HG02852 (cell line): ENCODE measurements around the gene RAB40B.

Experiments used
- ATAC-seq: cut with Tn5 transposase; IDR thresholded peaks from one replicate; pipeline ENCODE4 v1.9.1; 2021; ENCODE audit warnings: mild to moderate bottlenecking, moderate library complexity; ENCODE audit not compliant: unreplicated experiment

RAB40B gene

DNA sequence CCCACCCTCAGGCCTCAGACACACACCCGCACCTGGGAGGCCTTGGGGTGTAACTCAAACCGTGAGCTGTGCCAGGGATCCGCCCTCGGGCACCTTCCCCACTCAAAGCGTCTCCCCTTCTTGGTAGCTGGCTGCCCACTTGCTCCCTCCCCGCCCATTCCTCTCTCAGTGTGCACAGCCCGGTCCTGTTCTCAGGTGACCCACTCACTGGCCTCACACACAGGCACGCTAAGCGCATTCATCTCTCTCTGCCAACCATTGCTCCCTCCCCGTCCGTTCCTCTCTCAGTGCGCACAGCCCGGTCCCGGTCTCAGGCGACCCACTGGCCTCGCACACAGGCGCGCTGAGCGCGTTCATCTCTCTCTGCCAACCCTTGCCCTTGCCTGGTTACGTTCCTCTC lies 71.1 kb downstream of the RAB40B start:
- no peak for ATAC-seq

DNA sequence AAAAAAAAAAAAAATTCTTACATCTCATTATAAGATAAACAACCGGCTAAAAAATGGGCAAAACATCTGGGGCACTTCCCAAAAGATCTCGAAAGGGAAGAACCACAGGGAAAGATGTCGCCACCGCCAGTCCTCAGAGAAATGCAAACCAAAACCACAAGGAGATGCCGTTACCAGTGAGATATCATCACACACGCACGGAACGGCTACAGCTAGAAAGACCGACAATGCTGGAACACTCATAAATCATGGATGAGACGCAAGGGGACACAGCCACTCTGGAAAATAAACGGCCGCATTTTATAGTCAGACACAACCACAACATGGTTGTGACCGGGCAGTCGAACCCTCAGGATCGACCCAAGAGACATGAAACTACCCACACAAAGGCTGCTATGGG lies 74.8 kb downstream of the RAB40B start:
- ATAC-seq, result no peak

DNA sequence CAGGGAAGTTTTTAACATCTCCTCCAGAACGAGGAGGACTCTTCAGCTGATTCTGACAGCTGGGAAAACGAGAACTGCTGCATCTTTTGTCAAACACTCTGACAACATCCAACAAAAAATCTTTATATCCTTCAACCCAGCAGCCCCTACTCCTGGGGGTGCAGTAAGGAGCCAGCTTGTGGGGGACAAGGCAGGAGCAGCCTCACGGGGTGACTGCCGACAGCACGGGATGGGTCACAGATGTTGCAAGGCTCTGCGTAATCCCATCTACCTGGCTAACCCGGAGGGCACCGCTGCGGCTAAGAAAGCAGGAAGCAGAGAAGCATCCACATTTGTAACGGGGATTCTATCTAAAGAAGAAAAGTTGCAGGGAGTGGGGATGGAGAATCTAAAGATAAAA lies 78.9 kb downstream of the RAB40B start:
- ATAC-seq, result no peak

DNA sequence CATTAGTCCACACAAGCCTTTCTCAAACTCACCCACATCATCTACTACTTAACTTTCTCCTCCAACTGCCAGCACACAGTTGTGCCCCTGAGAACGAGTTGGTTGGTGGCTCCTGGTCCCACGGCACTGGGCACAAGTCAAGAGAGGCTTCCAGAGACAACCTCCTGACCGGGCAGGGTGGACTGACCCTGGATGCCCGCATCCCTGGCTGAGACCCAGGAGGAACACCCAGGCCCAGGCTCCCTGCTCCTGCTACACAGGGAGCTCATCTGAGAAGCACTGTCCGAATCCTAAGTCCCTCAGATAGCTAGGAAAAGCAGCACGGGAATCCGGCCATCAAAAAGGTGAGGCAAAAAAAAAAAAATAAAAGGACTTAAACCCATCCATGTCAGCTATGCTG lies 79.3 kb downstream of the RAB40B start:
- ATAC-seq, result no peak

DNA sequence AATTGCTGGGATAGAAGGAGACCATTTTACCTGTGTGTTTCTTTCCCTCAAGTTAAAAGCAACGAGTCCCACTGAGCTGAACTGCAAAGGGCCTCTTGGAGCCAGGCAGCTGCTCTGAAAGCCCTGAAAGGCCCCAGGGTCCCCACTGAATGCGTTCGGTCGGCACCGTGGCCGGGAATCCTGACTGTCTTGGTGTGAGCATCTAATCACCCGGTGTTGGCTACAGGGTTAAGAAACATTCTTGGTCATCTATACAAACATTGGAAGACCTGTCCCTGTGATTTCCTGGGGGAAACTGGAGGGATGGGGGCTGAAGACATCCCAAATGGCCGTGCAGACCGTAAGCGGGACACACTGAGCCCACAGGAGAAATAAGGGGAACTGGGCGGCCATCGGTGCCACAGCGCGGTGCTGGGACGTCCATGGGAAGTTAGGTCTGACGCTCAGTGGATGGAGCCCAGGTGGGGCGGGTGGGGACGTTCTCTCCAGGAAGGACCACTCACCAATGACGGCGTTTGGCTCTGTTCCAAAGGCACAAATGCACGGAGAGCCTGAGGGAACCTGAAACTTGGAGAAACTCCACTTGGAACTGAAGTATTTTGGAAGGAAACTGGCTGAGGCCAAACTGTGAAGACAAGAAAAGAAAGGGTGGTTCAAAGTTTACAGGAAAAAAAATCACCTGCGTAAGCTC lies 82.3 kb downstream of the RAB40B start:
- ATAC-seq, result no peak

DNA sequence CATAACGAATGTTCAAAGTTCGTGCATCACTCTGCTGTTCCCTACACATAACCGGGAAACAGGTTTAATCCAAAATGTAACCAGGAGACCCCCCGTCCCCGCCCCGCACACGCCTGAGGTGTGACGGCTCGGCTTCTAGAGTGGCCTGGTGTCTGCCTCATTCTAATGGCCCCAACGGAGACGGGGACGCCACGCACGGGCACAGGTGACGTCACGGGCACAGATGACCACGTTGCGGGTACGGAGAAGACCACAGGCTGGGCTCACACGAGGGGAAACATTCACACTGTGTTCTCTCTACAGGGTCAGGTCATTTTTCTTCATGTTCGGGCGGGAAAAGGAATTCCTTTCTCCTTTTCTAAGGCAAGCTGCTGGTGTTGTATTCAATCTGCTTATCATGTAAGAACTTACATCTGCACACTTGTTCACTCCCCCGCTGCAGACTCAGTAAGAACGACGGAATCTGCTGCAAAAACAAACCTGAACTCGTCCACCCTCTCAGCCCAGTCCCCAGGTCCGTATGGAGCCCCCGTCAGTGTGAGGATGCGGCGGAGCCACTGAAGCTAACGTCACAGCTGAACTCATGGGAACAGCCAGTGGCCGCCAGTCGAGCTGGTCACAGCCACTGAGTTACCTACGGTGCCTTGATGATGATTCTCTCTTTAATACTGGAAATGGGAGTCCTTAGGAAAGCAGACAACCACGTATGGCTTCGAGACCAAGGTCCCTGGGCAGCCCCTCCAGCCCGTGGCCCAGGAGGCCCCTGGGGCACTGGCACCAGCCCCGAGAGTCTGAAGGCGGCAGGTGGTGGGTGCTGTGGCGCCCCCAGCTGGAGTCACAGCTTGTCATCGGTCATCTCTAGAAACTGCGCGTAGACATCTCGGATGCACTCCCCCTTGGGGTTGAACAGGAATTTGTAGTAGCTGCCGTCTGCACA lies 83.1 kb downstream of the RAB40B start:
- ATAC-seq, result no peak

DNA sequence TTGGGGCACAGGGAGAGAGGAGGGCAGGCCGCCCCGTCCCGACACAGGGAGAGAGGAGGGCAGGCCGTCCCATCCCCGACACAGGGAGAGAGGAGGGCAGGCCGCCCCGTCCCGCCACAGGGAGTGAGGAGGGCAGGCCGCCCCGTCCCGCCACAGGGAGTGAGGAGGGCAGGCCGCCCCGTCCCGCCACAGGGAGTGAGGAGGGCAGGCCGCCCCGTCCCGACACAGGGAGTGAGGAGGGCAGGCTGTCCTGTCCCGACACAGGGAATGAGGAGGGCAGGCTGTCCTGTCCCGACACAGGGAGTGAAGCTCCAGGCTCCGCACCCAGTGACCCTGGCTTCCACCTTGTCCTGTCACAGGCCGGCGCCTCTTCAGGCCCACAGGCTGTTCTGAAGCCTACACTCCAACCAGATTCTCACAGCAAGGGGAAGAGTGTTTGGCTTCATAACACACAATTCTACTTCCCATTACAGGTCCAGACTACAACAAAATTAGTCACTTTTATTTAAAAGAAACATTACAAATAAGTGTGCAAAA lies 84.3 kb downstream of the RAB40B start:
- ATAC-seq, result no peak

DNA sequence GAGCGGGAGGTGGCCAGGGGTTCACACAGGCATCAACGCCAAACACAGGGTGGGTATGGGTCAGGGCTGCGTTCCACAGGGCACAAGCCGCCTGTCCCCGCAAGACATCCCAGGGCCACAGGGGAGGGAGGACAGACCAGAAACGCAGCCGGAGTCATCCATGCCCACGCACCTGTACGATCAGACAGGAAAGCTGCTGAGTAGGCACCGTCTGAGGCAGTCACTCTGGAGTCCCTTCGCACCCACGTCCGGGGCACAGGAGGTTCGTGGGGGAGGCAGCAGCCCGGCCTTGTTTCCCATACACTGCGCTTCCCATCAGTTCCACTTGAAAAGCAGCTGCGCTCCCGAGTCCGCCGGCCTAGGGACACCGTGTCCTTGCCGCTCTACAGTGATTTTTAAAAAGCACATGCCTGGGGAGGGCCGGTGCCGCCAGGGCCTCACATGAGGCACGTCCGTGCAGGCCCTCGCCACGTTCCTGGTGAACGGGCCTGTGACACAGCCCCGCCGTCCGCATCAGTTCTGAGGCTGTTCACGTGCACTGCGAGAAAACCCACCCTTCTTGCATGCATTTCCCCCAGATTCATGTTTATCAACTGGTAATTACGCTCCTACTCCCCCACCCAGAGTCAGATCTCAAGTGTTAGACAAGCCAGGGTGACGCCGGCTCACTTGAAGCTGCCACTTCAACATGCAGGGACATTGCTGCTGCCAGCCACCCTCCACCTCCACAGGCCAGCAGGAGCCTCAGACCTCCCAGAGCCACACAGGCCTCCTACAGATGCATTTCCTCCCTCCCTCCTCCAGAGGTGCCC lies 85.0 kb downstream of the RAB40B start:
- no peak for ATAC-seq

DNA sequence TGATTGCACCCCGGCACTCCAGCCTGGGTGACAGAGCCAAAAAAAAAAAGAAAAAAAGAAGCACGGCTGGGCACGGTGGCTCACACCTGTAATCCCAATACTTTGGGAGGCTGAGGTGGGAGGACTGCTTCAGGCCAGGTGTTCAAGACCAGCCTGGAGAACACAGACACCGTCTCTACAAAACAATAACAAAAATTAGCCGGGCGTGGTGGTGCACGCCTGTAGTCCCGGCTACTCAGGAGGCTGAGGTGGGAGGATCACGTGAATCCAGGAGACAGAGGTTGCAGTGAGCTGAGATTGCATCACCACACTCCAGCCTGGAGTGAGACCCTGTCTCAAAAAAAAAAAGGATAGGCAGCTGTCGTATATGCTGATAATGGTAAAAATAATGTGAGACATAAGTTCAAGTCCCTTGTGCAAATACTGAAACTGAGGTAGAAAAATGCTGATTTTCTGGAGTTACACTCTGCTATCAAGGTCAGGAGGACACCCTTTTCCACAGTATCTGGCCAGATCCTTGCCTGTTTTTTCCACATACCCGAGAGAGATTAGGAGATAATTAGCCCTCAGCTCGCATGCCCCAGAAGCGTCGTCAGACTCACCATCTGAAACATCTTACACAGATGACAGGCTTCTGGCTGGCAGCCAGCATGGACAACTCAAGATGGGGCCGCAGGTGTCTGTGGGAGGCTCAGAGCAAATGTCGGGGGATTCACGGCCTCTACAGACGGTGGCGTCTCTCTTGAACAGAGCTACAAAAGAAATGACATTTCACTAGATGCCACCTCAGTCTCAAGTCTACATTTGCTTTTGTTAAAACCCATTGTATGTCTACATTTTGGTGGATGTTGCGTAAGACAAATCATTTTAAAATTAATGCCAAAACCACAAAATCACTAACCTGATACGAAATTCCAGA lies 87.1 kb downstream of the RAB40B start:
- ATAC-seq, result no peak

DNA sequence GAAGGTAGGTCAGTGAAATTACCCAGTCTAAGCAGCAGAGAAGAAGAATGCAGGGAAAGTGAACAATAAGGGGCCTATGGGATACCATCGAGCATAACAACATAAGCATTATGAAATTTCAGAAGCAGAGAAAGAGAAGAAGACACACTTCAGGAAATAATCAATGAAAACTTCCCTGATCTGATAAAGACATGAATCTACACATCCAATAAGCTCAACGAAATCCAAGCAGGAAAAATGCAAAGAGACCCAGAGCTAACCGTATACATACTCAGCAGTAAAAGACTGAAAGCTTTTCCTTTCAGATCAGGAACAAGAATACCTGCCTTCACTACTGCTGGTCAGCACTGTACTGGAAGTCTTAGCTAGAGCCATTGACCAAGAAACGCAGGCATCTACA lies 88.8 kb downstream of the RAB40B start:
- ATAC-seq, result no peak

DNA sequence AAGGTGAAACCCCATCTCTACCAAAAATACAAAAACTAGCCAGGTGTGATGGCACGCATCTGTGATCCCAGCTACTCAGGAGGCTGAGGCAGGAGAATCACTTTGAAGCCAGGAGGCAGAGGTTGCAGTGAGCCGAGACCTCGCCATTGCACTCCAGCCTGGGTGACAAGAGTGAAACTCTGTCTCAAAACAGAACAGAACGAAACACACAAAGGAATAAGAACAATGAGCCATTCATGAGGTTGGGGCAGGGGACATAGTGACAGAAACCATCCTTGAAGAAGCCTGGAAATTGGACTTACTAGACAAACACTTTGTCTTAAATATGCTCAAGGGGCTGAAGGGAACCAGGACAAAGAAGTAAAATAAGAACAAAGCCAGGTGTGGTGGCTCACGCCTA lies 89.7 kb downstream of the RAB40B start:
- ATAC-seq, result no peak

DNA sequence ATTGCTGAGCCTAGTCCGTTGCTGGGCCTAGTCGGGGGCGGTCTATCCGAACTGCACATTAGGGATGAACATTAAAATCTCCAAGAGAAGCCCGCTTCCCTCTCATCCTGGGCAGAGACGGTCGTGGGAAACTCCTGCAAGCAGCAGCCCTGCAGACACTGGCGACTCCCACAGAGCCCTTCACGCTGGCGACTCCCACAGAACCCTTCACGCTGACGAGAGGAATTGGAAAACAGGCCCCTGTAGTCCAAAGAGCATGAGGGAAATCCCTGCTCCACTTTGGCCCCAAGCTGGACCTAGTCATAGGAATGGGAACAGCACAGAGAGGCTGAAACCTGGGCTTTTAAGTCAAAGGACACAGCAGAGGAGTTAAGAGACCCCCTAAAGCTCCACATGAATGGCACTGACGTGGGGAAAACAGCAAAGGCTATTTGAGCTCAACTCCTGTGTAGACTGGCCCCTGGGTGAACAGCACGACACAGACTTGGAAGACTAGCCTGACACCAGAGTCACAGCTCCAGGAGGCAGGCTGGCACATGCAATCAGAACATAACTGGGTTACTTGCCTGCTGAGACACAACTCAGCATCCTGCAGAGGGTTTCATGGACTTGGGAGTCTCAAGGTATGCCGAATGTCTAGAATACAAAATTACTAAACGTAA lies 92.4 kb downstream of the RAB40B start:
- no peak for ATAC-seq
